Left hindlimb (tissue), 1 donor: Measurements from ENCODE around the gene SORBS2.
"Not testable (repeated sequence)": the region's sequence is repeated elsewhere in the genome, so short reads cannot be mapped to it uniquely, and the experiment has no call there.

Experiments
- DNase-seq: peaks from one replicate; pipeline ENCODE4 v3.0.0-alpha.2; 2018

Gene SORBS2

DNA sequence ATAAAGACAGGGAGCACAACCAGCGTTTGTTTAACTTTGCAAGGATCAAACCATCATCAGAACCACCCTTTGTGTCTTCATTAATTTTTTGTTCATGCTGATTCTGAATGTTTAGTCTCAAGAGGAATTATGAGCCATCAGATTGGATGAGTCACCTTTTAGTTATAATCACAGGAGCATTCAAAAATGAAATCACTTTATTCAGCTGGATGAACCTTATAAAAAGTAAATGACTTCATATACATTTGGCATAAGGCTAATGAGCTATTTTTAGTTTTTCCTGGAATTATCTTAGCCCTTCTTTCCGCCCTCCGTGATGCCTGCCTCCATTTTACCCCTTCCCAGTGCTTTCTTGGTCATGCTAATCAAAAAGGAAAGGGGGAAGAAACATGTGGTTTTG is 103.6 kb downstream of the SORBS2 start:
- DNase-seq, result no peak

DNA sequence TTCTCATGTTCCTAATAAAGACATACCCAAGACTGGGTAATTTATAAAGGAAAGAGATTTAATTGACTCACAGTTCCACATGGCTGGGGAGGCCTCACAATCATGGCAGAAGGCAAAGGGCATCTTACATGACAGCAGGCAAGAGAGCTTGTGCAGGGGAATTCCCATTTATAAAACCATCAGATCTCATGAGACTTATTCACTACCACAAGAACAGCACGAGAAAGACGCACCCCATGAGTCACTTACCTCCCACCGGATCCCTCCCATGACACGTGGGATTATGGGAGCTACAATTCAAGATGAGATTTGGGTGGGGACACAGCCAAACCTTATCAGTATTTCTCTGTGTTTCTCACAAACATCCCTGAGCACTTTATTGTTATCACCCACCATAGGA is 104.4 kb downstream of the SORBS2 start:
- DNase-seq, result not testable (repeated sequence)

DNA sequence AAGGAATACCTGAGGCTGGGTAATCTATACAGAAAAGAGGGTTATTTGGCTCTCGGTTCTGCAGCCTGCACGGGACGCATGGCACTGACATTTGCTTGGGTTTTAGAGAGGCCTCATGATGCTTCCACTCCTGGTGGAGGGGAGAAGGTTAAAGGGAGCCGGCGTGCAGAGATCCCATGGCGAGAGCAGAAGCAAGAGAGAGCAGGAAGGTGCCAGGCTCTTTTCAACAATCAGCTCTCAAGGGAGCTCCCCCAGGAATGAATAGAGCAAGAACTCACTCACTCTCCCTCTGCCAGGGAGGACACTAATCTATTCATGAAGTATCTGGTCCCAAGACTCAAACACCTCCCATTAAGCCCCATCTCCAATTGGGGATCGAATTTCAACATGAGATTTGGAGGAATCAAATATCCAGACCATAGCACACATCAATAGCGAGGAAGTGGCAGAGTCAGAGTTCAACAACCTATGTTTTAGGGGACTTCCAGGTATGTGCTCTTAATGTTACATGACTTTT is 109.8 kb downstream of the SORBS2 start:
- DNase-seq, result no peak

DNA sequence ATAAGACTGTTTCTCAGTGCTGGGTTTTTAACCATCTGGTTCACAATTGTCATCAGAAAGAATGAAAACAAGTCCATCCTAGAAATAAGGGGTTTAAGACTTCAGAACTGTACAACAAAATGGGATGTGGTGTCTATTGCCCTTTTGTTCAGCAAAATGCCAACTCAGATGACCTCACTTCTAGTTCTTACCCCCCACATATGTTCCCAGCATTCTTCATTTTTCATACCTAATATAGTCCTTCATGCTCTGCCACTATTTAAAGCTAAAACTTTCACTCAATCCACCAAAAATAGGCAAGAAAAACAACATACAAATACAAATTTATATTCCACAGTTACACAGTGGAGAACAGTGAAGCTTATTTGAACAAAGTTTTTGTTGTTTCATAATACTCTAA is 111.4 kb downstream of the SORBS2 start:
- DNase-seq, result no peak

DNA sequence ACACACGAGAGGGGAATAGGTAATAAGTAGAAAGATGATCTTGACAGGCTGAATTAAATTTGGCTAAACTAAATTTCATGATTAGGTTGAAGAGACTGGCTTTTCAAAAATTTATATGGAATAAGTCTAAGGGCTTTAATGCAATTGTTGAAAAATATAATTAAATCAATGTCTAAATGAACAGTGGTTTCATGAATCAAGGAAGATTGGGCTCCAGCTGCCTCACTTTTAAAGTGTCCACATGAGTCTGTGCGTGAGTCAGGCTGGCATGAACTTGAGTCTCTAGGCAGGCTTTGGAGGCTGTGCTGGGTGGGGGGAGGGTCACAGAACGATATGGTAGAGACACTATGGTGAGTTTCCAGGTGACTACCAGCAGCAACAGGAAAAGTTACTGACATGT is 111.9 kb downstream of the SORBS2 start:
- DNase-seq, result no peak

DNA sequence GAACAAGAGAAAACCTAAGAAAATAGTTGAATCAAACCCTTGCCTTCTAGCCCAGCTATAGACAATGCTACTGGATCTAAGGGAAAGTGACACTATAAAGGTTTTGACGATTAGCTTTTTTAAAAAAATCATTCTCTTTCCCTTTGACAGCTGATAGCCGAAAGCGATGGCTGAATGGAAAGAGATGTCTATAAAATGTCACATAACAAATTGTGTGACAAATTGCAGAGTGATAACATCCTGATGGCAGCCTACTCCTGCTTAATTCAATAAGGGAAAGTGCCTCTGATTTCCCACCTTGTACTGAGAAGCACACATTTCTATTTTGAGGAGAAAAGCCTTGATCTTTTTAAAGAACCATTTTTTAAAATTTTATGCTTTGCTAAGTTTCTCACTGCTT is 114.5 kb downstream of the SORBS2 start:
- no peak for DNase-seq

DNA sequence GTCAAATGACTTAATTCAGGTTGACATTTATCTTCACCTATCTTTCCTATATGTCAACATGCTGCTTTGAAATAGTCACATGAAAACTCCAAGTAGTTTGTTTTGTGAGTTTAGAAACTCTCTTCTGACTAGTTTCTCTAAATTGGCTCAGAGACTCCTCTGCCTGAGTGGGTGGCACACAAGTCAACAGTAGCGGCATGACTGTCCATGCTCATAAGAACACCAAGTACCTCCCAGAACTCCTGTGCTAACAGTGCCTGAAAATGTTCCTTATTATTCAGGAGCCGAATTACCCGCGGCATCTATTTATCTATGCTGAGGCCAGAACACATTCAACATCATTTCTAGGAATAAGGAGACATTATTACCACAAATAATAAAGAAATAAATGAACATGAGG is 116.3 kb downstream of the SORBS2 start:
- DNase-seq, result no peak

DNA sequence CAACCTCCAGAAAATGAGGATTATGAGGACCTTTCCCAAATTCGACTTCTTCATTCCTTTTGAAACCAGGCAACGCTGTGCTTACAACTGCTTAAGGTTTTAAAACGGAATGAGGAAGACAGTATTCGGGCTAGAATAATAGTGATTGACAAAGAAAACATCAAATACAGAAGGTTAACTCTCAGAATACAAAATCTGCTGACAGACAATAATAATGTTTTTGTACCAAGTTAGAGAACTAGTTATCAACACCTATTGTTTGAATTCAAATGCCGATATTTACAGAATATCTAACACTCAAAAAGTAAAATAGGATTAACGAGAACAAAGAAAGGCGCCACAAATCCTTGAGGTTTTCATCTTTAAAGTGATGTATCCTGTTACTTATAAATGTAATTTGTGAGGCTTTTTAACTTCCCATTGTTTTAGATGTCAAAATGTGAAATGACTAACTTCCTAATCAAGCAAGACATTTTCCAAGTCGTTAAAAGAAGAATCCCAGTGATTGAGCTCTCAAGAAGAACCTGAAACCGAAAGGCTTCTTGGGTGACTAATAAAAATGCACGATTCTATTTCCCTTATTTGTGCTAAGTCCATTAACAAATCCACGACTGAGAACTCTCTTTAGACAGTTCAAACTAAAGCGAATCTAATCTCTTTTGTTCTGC is 118.3 kb downstream of the SORBS2 start:
- no peak for DNase-seq

DNA sequence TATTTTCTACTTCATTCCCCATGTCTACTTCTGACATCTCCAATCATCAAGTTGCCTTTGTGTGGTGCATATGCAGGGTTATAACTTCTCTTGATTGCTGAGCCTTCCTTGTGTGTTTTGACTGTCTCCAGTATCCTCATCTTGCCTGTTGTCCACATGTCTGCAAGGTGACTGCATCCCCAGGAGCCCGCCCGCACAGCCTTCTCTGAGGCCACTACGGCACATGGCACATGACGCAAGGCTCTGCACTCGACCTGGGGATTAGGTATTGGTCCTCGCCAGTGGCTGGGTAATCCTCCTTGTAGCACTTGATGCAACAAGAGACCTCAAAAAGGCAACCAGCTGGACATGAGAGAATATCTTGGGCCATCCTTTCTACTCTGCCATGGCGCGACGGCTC is 122.6 kb downstream of the SORBS2 start:
- no peak for DNase-seq

DNA sequence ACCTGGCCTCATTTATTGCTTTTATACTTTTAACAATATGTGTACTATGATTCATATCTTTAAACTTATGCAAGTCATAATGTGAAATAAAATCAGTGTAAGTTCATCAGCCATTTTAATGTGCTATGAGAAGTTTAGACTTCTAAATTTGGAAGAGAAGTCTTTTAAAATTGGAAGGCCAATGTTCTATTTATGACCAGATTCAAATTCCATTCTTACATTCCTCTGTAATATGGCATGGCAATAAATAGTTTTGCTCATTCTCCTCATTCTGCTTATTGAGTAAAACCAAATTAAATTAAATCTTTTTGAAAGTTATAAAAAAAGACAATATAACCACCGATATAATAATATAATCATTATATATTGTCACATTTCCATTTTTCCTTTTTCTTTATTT is 126.2 kb downstream of the SORBS2 start:
- DNase-seq, result no peak

DNA sequence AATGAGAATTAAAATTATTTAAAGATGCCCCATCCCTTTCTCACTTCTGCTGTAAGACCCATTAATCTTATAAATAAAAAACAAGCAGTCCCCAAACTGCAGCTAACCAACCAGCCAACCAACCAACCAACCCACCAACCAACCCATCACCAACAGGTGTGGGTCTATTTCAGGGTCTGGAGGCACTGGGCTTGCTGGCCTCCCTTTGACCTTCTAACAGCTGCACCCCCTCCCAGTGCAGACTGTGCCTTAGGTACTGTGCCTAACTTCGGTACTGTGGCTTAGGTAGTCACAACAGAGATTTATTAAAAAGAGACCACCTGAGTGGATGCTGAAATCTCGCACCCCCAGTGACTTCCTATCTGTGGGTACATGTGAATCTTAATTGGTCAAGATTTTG is 128.1 kb downstream of the SORBS2 start:
- no peak for DNase-seq

DNA sequence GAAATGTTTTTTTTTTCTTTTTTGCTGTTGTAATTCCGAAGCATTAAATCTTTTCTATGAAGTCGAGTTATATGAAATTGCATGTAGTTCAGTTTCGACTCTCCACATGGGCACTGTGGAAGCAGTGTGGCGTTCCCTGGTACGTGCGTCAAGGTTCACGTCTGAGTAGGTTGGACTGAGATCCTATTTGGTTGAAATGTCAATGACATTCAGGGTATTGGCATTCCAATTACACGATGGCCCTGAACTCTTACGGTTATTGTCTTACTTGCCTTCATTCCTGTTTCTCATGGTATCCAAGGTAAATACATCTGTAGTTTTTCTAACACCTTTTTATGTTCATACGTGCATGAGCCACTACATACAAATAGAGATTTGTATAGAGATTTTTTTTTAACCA is 128.8 kb downstream of the SORBS2 start:
- DNase-seq, result no peak

DNA sequence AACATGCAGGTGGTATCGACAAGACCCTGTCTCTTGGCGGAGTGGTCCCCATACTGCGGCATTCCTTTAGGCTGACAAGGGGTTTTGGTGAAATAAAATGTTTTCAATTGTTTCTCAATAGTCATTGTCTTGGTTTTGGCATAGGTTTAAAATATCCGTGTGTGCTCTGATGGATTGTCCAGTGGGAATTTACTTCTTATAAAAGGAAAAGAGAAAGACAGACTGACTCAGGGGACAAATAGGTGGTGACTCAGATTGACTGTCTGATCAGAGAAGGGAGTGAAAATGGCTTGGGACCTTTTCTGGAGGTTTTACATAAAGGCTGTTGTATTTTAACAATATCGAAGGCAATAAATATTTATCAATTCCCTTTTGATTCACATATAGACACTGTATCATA is 129.8 kb downstream of the SORBS2 start:
- no peak for DNase-seq

DNA sequence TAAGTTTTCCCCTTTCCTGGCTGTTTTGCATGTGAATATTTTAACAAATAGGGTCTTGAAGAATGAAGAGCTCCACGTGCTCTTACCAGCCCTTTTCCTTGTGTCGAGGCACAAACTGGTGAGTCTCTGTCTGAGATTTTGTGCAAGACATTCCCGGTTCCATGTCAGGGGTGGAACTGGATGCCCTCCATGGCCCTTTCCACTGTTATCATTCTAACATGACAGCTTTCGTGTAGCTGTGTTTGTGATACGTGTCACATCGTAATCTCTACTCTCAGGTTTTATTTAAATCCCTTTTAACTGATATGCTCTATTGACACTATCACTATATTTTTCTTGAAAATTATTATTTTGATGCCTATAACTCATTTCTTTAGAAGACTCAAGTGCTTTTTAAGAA is 130.4 kb downstream of the SORBS2 start:
- no peak for DNase-seq

DNA sequence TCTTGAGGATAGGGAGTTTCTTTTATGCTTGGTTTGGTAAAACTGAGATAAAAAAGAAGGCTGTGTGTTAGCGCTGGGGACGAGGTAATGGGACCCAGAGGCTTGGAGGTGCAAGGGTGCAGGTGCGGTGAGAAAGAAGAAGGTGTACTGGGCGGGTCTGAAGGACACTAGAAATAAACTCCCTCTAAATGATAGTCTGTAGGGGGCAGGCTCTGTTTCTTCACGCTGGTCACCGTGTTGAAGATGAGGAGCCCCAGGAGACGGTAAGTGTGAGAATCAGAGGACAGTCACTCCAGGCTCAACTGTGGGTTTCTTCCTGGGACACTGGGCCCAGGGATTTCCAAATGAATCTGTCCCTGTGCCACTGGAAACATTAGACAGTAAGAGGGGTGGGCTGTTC is 131.4 kb downstream of the SORBS2 start:
- DNase-seq, result no peak

DNA sequence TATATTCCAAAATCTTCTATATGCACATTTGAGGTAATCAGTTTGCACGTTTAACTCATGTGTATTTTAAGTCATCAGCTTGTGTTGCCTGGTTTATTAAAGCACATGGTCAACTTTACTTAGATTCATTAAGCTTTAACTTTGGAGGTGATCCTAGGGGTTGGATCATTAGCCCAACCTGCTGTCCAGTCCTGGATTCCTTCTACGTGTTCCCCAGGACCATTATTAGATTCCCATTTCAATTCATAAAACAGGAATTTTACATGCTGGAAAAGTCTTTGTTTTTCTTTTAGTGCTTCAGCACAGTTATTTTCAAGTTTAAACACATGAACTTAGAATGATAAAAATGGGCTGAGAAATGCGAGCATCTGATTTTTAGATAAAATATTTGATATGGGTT is 132.5 kb downstream of the SORBS2 start:
- no peak for DNase-seq

DNA sequence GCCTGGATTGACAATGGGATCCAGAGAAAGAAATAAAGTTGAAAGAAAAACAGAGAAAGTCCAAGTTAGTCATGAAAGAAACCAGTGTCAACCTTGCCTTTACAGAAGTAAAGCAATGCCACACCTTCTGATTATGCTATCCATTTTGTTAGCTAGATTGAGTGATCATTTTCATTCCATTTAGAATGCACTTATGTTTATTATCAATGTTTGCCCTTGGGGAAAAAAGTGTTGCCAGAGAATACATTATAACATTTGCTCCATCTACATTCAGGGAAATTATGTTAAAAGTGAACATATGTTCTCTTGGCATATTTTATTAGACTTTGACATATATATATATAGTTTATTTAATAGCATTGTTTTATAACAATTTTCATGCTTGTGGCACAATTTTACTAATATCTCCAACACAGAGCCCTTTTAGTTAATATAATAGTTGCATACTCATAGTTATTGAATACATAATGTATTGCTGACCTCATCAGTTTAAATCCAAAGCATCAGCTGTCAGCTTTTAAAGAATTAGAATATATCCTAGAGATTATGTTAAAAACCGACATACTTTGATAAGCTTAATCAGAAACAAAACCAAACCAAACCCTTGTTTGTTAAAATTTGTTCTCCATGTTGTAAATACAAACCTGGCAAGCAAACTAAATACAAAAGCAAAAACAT is 134.2 kb downstream of the SORBS2 start:
- DNase-seq, result no peak

DNA sequence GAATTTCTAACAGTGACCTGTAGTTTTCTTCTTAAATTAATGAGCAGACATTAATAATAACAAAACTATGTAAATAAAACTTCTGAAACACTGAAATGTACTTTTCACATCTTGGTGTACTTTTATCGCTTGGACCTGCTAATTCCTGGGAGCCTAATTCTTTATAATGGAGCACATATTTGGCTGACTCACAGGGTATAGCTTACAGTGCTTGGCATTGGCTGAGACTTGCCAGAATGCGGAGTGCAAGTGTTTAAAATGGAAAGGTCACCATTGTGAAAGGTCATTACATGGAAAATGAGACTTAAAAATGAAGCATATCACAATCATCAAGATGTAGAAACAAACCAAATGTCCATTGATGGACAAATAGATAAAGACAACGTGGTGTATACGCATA is 139.4 kb downstream of the SORBS2 start:
- no peak for DNase-seq

DNA sequence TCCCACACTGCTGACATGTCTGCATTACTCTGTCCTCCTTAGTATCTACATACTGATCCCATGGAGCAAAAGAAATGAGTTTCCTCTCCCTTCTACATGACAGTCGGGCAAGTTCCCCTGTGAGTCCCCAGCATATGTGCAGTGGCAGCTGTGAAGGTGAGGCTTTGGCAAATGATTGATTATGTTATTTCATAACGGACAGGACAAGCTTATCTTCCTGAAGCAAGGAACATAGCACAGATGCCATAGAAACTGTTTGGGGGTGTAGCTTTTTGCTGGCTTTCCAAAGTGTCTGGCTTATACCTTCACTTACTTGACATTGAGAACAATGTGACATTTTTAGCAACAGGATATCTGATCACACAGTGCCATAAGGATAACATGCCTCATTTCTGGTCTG is 139.8 kb downstream of the SORBS2 start:
- no peak for DNase-seq

DNA sequence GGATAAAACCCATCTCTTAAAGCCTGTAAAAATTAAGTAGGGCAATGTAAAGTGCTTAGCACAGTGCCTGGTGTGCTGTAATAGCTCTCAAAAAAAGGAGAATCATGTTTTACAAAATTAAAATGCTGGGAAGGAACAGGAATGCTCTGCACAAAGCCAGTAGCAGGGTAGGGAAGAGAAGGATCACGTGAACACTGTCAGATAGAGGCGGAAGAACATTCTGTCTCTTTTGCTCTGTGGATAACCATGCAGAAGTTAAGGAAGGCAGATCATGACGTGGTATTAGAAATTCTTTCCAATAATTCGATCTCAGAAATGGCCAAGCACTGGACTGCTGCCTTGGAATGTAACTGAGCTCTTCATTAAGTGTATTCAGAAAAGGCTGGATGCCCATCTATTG is 140.5 kb downstream of the SORBS2 start:
- DNase-seq, result no peak

DNA sequence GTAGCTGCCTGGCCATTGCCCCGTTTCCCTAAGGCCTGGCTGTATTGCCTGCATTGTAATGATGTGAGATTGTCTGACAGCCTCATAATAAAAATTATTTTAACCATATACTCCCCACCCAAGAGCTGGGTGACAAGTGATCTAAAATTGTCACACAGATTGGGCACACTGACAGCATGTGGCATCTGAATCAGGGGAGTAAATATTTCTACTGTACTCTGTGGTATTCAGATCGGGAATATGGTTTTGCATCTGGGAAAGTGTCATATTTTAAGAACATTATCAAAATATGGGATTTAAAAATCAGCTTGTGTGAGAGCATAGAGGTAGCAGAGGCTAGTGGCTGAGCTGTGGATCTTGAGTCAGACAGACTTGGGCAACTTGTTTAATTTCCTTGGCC is 140.9 kb downstream of the SORBS2 start:
- DNase-seq, result no peak

DNA sequence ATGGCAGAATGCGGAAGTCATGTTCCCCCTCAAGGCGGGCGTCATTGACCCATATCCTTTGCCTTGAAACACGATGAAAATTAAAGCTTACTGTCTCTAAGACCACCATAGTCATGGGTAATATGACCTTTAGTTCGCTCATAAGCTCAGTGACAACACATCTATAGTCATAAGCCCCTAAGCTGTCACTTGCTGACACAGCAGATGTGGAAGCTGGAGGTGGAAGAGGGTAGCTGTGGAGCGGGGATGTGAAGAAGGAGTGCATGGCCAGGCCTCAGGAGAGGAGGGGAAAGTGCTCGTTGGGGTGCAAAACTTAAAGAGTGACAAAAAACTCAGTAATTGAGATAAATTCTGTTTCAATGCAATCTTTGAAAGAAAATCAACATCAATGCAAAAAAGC is 142.7 kb downstream of the SORBS2 start:
- DNase-seq, result no peak

DNA sequence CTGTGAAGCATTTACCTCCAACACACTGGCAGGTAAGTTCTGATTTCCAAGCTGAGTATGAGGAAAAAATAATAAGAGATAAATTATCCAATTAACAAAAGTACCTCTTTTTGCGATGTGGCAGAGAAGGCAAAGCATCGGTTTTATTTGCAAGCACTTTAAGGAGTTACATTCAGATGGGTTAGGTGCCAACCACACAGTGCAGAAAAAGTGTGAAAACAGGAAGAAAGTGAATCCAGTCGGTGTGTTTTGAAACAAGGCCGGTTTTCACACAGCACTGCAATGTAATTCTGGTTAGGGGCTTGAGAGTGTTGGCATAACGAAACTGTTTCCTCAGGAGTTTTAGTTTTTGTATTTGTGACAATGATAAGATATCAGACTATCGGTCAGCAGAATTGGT is 145.8 kb downstream of the SORBS2 start:
- DNase-seq, result no peak

DNA sequence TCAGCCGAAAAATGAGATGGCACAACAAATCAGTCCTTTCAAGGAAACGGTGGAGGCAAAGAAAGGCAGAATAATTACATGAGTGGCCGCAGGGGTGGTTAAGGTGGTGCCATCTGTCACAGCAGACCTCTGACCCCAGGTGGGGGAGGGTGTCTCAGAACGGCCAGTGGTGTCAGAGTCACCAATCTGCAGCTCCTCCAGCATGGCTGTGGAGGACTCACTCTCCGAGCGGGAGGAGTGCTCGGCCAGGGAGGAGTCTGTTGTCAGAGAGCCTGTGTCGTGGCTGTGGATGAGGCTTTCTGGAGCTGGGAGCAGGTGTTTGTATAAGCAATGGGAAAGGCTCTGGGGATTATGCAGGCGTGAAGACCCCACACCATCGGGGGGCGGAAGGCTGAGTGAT is 146.3 kb downstream of the SORBS2 start:
- no peak for DNase-seq

DNA sequence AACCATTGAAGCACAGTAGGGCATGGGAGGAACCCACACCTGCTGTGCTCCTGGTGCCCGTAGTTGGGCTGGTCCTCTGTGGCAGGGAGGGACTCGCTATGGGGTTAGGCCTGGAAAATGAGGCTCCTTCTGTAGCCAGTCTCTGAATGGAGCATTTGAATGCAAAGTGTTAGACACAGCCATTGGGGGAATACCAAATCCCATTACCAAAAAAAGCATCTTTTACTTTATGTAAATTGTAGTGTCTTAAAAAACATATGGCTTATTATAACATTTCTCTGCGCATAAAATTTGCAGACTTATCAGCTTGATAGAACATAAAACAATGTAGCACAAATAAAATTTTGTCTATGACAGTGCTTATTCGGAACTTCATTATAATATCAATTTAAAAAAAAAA is 147.5 kb downstream of the SORBS2 start:
- no peak for DNase-seq
